Mesenchymal stem cell (in vitro differentiated cells and primary cell): Measurements from ENCODE around the gene DAD1.
"Not testable (repeated sequence)": the region's sequence is repeated elsewhere in the genome, so short reads cannot be mapped to it uniquely, and the experiment has no call there.

Source experiments
- DNase-seq: peaks from one replicate; pipeline ENCODE4 v3.0.0-alpha.2; 2013
- H2AFZ ChIP-seq: one replicate; pipeline ENCODE4 v1.6.1; 2013; ENCODE audit warnings: low read depth, mild to moderate bottlenecking, control low read depth, inconsistent platforms, low read length, moderate library complexity
- H2AK5ac ChIP-seq: 2 replicates; pipeline ENCODE4 v1.6.1; 2013; ENCODE audit warnings: low read length, moderate library complexity, mild to moderate bottlenecking, inconsistent platforms; ENCODE audit not compliant: severe bottlenecking
- H2BK120ac ChIP-seq: one replicate; pipeline ENCODE4 v1.6.1; 2013; ENCODE audit warnings: low read depth, mild to moderate bottlenecking, inconsistent platforms, low read length, moderate library complexity
- H2BK12ac ChIP-seq, 2 experiments: one replicate each; pipeline ENCODE4 v1.6.1; 2013; ENCODE audit warnings: inconsistent platforms in 2 of 2, low read length in 2 of 2, mild to moderate bottlenecking in 2 of 2, moderate library complexity in 2 of 2, control low read depth in 1 of 2
- H2BK15ac ChIP-seq: one replicate; pipeline ENCODE4 v1.6.1; 2013; ENCODE audit warnings: mild to moderate bottlenecking, low read depth, inconsistent platforms; ENCODE audit not compliant: poor library complexity, severe bottlenecking
- H2BK5ac ChIP-seq: 2 replicates; pipeline ENCODE4 v1.6.1; 2013; ENCODE audit warnings: low read depth, mild to moderate bottlenecking, low read length, control low read depth, inconsistent platforms; ENCODE audit not compliant: poor library complexity, severe bottlenecking
- H3K14ac ChIP-seq, 2 experiments: one replicate each; pipeline ENCODE4 v1.6.1; 2013; ENCODE audit warnings: inconsistent platforms in 2 of 2, low read length in 2 of 2, control low read depth in 1 of 2, mild to moderate bottlenecking in 1 of 2, moderate library complexity in 1 of 2
- H3K18ac ChIP-seq, 2 experiments: one replicate each; pipeline ENCODE4 v1.6.1; 2013; ENCODE audit warnings: inconsistent platforms in 2 of 2, low read length in 2 of 2, control low read depth in 1 of 2, low read depth in 1 of 2, mild to moderate bottlenecking in 1 of 2
- H3K23ac ChIP-seq, 2 experiments: one replicate each; pipeline ENCODE4 v1.6.1; 2013; ENCODE audit warnings: inconsistent platforms in 2 of 2, low read length in 2 of 2, mild to moderate bottlenecking in 2 of 2, moderate library complexity in 2 of 2, control low read depth in 1 of 2
- H3K27ac ChIP-seq: 2 replicates; pipeline ENCODE4 v1.5.1; 2013; ENCODE audit warnings: mild to moderate bottlenecking, moderate library complexity, low read length, control low read depth, inconsistent platforms; ENCODE audit not compliant: poor library complexity, severe bottlenecking
- H3K27me3 ChIP-seq, 2 experiments: 2 replicates each; pipeline versions ENCODE4 v1.6.1 to v1.7.0; 2013; ENCODE audit warnings: low read length in 2 of 2, mild to moderate bottlenecking in 2 of 2, moderate library complexity in 2 of 2, control low read depth in 1 of 2, inconsistent platforms in 1 of 2; ENCODE audit not compliant: control insufficient read depth in 1 of 2, insufficient read depth in 1 of 2
- H3K36me3 ChIP-seq, 2 experiments: 2 replicates each; pipeline versions ENCODE4 v1.6.1 to v1.7.0; 2013; ENCODE audit warnings: low read length in 2 of 2, control low read depth in 1 of 2, inconsistent platforms in 1 of 2, low read depth in 1 of 2, mild to moderate bottlenecking in 1 of 2; ENCODE audit not compliant: insufficient read depth in 2 of 2, control insufficient read depth in 1 of 2
- H3K4ac ChIP-seq, 2 experiments: one replicate each; pipeline ENCODE4 v1.6.1; 2013; ENCODE audit warnings: inconsistent platforms in 2 of 2, low read length in 2 of 2, mild to moderate bottlenecking in 2 of 2, moderate library complexity in 2 of 2, control low read depth in 1 of 2, low read depth in 1 of 2
- H3K4me1 ChIP-seq: 2 replicates; pipeline ENCODE4 v1.6.1; 2013; ENCODE audit warnings: low read depth, low read length, control low read depth; ENCODE audit not compliant: control insufficient read depth, insufficient read depth
- H3K4me2 ChIP-seq: 2 replicates; pipeline ENCODE4 v1.6.1; 2013; ENCODE audit warnings: low read length, mild to moderate bottlenecking, inconsistent platforms; ENCODE audit not compliant: poor library complexity, severe bottlenecking
- H3K4me3 ChIP-seq, 2 experiments: 2 replicates each; pipeline versions ENCODE4 v1.5.1 to v1.7.0; 2013; ENCODE audit warnings: low read length in 2 of 2, mild to moderate bottlenecking in 2 of 2, control low read depth in 1 of 2, low read depth in 1 of 2; ENCODE audit not compliant: insufficient read depth in 1 of 2
- H3K79me1 ChIP-seq: replicated peaks from 2 replicates; pipeline ENCODE4 v1.6.1; 2013; ENCODE audit warnings: mild to moderate bottlenecking, control low read depth, low read length, inconsistent platforms; ENCODE audit not compliant: poor library complexity, severe bottlenecking
- H3K9ac ChIP-seq: 2 replicates; pipeline ENCODE4 v1.7.0; 2013; ENCODE audit warnings: mild to moderate bottlenecking, low read length, moderate library complexity
- H3K9me3 ChIP-seq: 2 replicates; pipeline ENCODE4 v1.7.0; 2013; ENCODE audit warnings: mild to moderate bottlenecking, low read length; ENCODE audit not compliant: control insufficient read depth
- H4K8ac ChIP-seq: one replicate; pipeline ENCODE4 v1.6.1; 2013; ENCODE audit warnings: inconsistent platforms, mild to moderate bottlenecking, low read length, moderate library complexity
- H4K91ac ChIP-seq: one replicate; pipeline ENCODE4 v1.6.1; 2013; ENCODE audit warnings: mild to moderate bottlenecking, low read length, inconsistent platforms
- WGBS: methylation state at CpG from one replicate; pipeline ENCODE4 v1.1.7; 2013; ENCODE audit warnings: mixed read lengths; 5-methylcytosine and 5-hydroxymethylcytosine counted together

DAD1 gene

GRCh38 chr14:22623047-22623446 lies 34.0 kb upstream of the DAD1 start:
- H2BK120ac ChIP-seq: no peak overlapping the region
- H3K9ac ChIP-seq: no peak overlapping the region
- H3K23ac ChIP-seq: no peak overlapping the region
- no peak overlapping the region for H2BK15ac ChIP-seq
- no peak overlapping the region for H3K4me2 ChIP-seq
- H3K27ac ChIP-seq: no peak overlapping the region
- no peak overlapping the region for H3K4me3 ChIP-seq
- no peak overlapping the region for H2AK5ac ChIP-seq
- WGBS: 65% methylated on average over 2 of the region's 2 CpGs
- no peak overlapping the region for H3K14ac ChIP-seq
- H2BK12ac ChIP-seq: no peak overlapping the region
- H3K27me3 ChIP-seq: no peaks in the 10 kb centered on the region
- DNase-seq: no peak
- no peak overlapping the region for H3K4ac ChIP-seq
- H3K36me3 ChIP-seq: no peaks in the 10 kb centered on the region
- H3K9me3 ChIP-seq: no peaks in the 10 kb centered on the region
- H4K8ac ChIP-seq: no peak overlapping the region
- no peak overlapping the region for H4K91ac ChIP-seq
- H3K79me1 ChIP-seq: no peaks in the 10 kb centered on the region
- no peak overlapping the region for H2AFZ ChIP-seq
- peaks cover 3% of the 10 kb centered on the region for H3K4me1 ChIP-seq
- peak overlapping the region; percentile 44 for H2BK5ac ChIP-seq
- no peak overlapping the region for H3K18ac ChIP-seq

- no peaks in the 10 kb centered on the region for H3K27me3 ChIP-seq
- H3K27ac ChIP-seq: peak overlapping the region; percentile 6
- no peak for DNase-seq
- H2BK5ac ChIP-seq: no peak overlapping the region
- H2BK120ac ChIP-seq: no peak overlapping the region
- no peak overlapping the region for H3K4me3 ChIP-seq
- no peaks in the 10 kb centered on the region for H3K79me1 ChIP-seq
- H2AFZ ChIP-seq: no peak overlapping the region
- no peak overlapping the region for H2AK5ac ChIP-seq
- no peaks in the 10 kb centered on the region for H3K36me3 ChIP-seq
- WGBS: 100% methylated on average over 2 of the region's 2 CpGs
- H3K14ac ChIP-seq: no peak overlapping the region
- no peak overlapping the region for H3K23ac ChIP-seq
- H4K91ac ChIP-seq: no peak overlapping the region
- no peak overlapping the region for H3K4me2 ChIP-seq
- peaks cover 3% of the 10 kb centered on the region for H3K4me1 ChIP-seq
- no peak overlapping the region for H2BK12ac ChIP-seq
- no peak overlapping the region for H3K4ac ChIP-seq
- no peak overlapping the region for H3K9ac ChIP-seq
- no peaks in the 10 kb centered on the region for H3K9me3 ChIP-seq
- H4K8ac ChIP-seq: no peak overlapping the region
- no peak overlapping the region for H3K18ac ChIP-seq
- H2BK15ac ChIP-seq: no peak overlapping the region
Measured at GRCh38 chr14:22622255-22622654, 33.2 kb upstream of the DAD1 start.

GRCh38 chr14:22615765-22616164 lies 26.7 kb upstream of the DAD1 start:
- H3K4ac ChIP-seq, H3K27me3 ChIP-seq, H2BK5ac ChIP-seq, H3K23ac ChIP-seq, H3K9ac ChIP-seq, H4K8ac ChIP-seq, H3K14ac ChIP-seq, H2BK12ac ChIP-seq, H3K18ac ChIP-seq, H3K79me1 ChIP-seq, DNase-seq, H4K91ac ChIP-seq, H2AK5ac ChIP-seq, H3K9me3 ChIP-seq, H3K4me2 ChIP-seq, H2BK15ac ChIP-seq, H2BK120ac ChIP-seq, H2AFZ ChIP-seq, H3K4me3 ChIP-seq, H3K27ac ChIP-seq: not testable (repeated sequence)
- Histone ChIP-seq H3K36me3 (peaks cover 16 to 23% of the 10 kb centered on the region in 2 experiments), H3K4me1 (peaks cover 11% of the 10 kb centered on the region)
- 100% methylated on average over 2 of the region's 2 CpGs for WGBS

GRCh38 chr14:22614240-22614799 lies 25.3 kb upstream of the DAD1 start:
- peak overlapping the region; percentile 50 for H3K4me2 ChIP-seq
- peak overlapping the region; percentile 79 for H2BK5ac ChIP-seq
- no peaks in the 10 kb centered on the region for H3K79me1 ChIP-seq
- peak overlapping the region; percentile 99 for H2AK5ac ChIP-seq
- no peak overlapping the region for H4K91ac ChIP-seq
- peaks cover 11% of the 10 kb centered on the region for H3K4me1 ChIP-seq
- no peak overlapping the region for H3K18ac ChIP-seq
- peak; percentile 98 for DNase-seq
- WGBS: 0% methylated on average over 5 of the region's 6 CpGs
- H3K36me3 ChIP-seq: peaks cover 29 to 37% of the 10 kb centered on the region in 2 experiments
- no peak overlapping the region for H3K4me3 ChIP-seq
- H3K14ac ChIP-seq: no peak overlapping the region
- no peak overlapping the region for H3K9ac ChIP-seq
- H2BK120ac ChIP-seq: no peak overlapping the region
- no peak overlapping the region for H2AFZ ChIP-seq
- H3K27me3 ChIP-seq: no peaks in the 10 kb centered on the region
- H3K27ac ChIP-seq: peak overlapping the region; percentile 99
- H2BK15ac ChIP-seq: no peak overlapping the region
- no peak overlapping the region for H2BK12ac ChIP-seq
- no peaks in the 10 kb centered on the region for H3K9me3 ChIP-seq
- no peak overlapping the region for H3K23ac ChIP-seq
- H4K8ac ChIP-seq: no peak overlapping the region
- H3K4ac ChIP-seq: no peak overlapping the region
